ENCODE measurements around the gene CDK6. TPM values are rescaled to one million over a fixed set of nuclear protein-coding genes. Genes with fewer than 3 reads are reported as not detected.
"Not testable (repeated sequence)": the region's sequence is repeated elsewhere in the genome, so short reads cannot be mapped to it uniquely, and the experiment has no call there.

The CDK6 gene
- polyA plus RNA-seq, 4 donors: 43.8 to 53.3 (median 45.1) TPM

DNA sequence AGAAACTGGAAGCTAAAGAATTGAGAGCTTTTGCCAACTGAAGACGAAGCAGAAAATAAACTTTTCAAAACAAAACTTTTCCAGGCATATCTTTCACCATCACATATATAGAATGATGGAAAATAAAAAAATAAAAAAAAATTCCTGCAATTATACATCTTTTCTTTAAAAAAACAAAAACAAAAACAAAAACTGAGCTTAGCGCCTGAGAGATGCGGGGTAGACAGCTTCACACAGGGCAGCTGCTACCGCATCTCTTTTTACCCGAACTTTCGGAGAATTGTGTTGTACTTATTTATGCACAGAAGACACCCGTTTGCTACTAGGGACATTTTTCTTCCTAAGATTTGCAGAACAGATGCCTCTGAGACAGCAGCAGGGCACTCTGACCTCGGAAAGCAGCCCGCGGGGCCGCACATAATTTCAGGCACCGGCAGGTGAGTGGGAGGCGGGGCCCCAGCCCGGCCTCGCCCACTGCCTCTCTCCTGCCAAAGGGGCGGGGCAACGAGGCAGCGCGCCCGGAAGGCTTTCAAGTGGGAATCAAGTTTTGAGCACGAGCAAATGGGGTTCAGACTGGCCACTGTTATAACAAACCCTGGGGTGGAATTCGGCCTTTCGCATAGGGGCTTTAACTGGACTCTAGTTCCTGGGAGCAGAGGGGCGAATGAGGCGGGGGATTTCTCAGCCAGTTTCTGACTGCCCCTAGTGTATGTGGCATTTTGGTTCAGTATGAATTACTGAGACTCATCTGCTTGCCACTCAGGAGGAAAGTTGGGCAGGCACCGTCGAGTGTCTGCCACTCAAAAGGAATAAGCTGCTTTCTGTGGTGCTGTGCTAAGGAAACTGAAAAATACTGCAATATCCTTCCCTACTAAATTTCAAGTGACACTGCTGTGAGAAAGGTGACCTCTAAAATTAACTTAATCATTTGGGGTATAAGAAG lies 227.7 kb downstream of the CDK6 start:
- DNase-seq (ENCODE audit: low read depth in 4 of 4, low spot score in 3 of 4): no peak

DNA sequence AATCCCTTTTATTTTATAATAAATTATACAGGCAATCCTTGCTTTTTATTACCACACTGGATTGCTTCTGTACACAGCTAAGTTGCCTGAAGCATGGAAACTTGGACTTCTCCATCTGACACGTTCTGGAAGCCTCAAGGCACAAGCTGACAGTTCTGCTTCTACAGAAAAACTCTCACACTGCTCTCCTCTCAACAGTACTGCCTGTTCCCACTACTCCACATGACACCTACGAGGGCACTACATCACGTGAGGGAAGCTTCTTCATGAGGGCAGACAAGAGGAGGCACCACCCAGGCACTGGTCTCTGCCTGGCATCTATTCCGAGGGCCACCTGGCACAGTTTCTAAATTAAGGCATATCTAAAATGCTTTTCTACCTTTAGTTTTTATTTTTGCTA lies 229.4 kb downstream of the CDK6 start:
- DNase-seq (ENCODE audit: low read depth in 4 of 4, low spot score in 3 of 4): no peak

GRCh38 chr7:92604517-92604916 lies 231.9 kb downstream of the CDK6 start:
- DNase-seq (ENCODE audit: low read depth in 4 of 4, low spot score in 3 of 4): not testable (repeated sequence)

GRCh38 chr7:92603089-92603445 lies 233.3 kb downstream of the CDK6 start:
- no peak for DNase-seq (ENCODE audit: low read depth in 4 of 4, low spot score in 3 of 4)

GRCh38 chr7:92602352-92603088 lies 233.9 kb downstream of the CDK6 start:
- no peak for DNase-seq (ENCODE audit: low read depth in 4 of 4, low spot score in 3 of 4)

GRCh38 chr7:92598310-92598981 lies 237.9 kb downstream of the CDK6 start:
- DNase-seq (ENCODE audit: low read depth in 4 of 4, low spot score in 3 of 4): no peak

GRCh38 chr7:92595281-92595680 lies 241.1 kb downstream of the CDK6 start:
- DNase-seq (ENCODE audit: low read depth in 4 of 4, low spot score in 3 of 4): no peak

- DNase-seq (ENCODE audit: low read depth in 4 of 4, low spot score in 3 of 4): no peak
Measured at GRCh38 chr7:92594746-92595145, 241.6 kb downstream of the CDK6 start.

GRCh38 chr7:92590711-92591310 lies 245.6 kb downstream of the CDK6 start:
- DNase-seq (ENCODE audit: low read depth in 4 of 4, low spot score in 3 of 4): no peak

- no peak for DNase-seq (ENCODE audit: low read depth in 4 of 4, low spot score in 3 of 4)
Measured at GRCh38 chr7:92589056-92589455, 247.3 kb downstream of the CDK6 start.

DNA sequence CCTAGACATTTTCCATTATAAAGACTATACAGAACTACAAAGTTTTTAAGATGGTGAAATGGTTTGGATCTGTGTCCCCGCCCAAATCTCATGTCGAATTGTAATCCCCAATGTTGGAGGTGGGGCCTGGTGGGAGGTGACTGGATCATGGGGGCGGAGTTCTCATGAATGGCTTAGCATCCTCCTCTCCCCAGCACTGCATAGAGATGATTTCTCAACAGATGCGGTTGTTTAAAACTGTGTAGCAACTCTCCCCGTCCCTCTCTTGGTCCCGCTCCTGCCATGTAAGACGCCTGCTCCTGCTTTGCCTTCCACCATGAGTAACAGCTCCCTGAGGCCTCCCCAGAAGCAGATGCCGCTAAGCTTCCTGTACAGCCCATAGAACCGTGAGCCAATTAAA lies 247.8 kb downstream of the CDK6 start:
- no peak for DNase-seq (ENCODE audit: low read depth in 4 of 4, low spot score in 3 of 4)

DNA sequence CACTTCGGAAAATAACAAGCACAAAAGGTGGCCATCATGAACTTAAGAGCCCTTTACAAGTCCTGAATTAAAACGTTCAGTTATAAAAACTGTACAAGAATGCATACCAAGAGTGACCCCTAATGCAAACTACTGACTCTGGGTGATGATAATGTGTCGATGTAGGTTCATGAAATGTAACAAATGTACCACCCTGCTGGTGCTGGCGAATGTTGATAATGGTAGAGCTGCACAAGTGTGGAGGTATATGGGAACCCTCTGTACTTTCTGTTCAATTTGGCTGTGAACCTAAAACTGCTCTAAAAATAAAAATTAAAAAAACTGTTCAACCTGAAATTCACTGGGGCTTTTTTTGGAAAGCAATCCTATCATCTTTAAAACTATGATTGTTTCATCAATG lies 249.5 kb downstream of the CDK6 start:
- DNase-seq (ENCODE audit: low read depth in 4 of 4, low spot score in 3 of 4): no peak

- DNase-seq (ENCODE audit: low read depth in 4 of 4, low spot score in 3 of 4): no peak
Measured at GRCh38 chr7:92586403-92586802, 250.0 kb downstream of the CDK6 start.

- DNase-seq (ENCODE audit: low read depth in 4 of 4, low spot score in 3 of 4): no peak
Measured at GRCh38 chr7:92584953-92585352, 251.4 kb downstream of the CDK6 start.

DNA sequence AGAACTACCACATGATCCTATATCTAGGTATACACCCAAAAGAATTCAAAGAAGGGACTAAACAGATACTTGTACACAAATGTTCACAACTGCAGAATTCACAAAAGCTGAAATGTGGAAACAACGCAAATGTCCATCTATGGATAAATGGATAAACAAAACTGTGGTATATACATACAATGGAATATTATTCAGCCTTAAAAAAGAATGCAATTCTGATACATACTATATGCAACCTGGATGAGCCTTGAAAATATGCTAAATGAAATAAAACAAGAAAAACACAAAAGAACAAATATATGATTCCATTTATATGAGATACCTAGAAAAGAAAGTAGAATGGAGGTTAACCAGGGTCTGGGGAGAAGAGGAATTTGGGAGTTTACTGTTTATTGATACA lies 253.4 kb downstream of the CDK6 start:
- DNase-seq (ENCODE audit: low read depth in 4 of 4, low spot score in 3 of 4): no peak

GRCh38 chr7:92576296-92576695 lies 260.1 kb downstream of the CDK6 start:
- no peak for DNase-seq (ENCODE audit: low read depth in 4 of 4, low spot score in 3 of 4)

DNA sequence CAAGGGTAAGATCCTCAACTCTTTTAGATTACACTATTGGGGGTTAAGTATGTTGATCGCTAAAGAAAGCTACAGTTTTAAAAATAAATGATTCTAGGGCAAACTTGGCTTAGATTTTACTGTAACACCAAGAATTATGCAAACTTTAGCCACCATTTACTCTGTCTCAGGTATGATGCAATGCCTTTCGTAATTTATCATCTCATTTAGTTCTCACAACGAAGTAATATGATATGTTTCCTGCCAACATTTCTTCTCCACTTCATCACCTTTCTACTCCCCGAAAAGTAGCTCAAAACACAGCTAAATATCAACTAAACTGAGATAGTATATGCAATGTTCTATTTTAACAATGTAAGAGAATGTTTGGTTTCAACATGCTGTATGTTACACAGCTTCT lies 267.2 kb downstream of the CDK6 start:
- DNase-seq (ENCODE audit: low read depth in 4 of 4, low spot score in 3 of 4): no peak

DNA sequence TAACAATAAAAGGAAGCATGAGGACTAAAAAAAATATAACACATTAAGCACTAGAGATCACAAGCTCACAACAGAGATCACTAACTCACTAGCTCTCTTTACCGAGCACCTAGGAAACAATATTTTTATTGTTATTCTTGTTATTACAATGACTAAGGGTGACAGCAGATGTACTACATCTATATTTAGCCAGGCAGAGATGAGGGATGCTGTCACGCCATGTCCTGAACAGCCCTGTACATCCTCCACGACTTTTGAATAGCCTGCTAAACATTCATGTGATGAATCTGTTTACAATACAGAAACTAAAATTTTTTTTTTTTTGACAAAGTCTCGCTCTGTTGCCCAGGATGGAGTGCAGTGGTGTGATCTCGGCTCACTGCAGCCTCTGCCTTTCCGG lies 268.9 kb downstream of the CDK6 start:
- DNase-seq (ENCODE audit: low read depth in 4 of 4, low spot score in 3 of 4): no peak

DNA sequence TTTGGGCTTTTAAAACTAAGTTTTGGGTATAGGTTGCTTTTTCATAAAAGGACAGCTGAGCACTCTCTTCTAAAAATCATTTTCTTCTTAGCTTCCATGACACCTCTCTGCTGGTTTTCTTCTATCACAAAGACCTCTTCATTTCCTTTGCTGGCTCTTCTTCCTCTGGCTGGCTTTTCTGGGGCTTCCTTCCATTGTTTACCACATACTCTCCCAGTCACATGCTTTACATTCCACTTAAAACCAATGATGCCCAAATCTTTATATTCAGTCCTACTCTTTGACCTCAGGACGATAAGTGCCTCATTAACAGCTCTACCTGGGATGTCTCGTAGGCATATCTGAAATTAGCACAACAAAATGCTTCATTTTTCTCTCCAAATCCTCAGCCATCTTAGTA lies 273.0 kb downstream of the CDK6 start:
- DNase-seq (ENCODE audit: low read depth in 4 of 4, low spot score in 3 of 4): no peak

- DNase-seq (ENCODE audit: low read depth in 4 of 4, low spot score in 3 of 4): no peak
Measured at GRCh38 chr7:92560602-92561001, 275.8 kb downstream of the CDK6 start.

- no peak for DNase-seq (ENCODE audit: low read depth in 4 of 4, low spot score in 3 of 4)
Measured at GRCh38 chr7:92557808-92558362, 278.5 kb downstream of the CDK6 start.
